Transverse colon (tissue), 4 donors: ENCODE results near the gene MRRF.

Source experiments
- EP300 ChIP-seq: sonication (generic); formaldehyde crosslinking; IDR thresholded peaks from one replicate; pipeline ENCODE4 v1.6.1; 2017; ENCODE audit warnings: antibody characterized with exemption, low read depth
- POLR2A ChIP-seq: fragments of 450-650 bp; IDR thresholded peaks from one replicate; pipeline ENCODE4 v1.6.1; 2016; ENCODE audit warnings: antibody characterized with exemption, mild to moderate bottlenecking, moderate library complexity
- POLR2AphosphoS5 ChIP-seq, 3 donors: sonication (generic); formaldehyde crosslinking; IDR thresholded peaks; one replicate each; pipeline ENCODE4 v1.6.1; 2016; ENCODE audit warnings: antibody characterized with exemption in 3 of 3
- TF ChIP-seq, protein P1 (sequence below), 5 experiments: fragments of 200-600 bp in 3 of 5; fragments of 450-650 bp in 2 of 5; sonication (generic) in 3 of 5; IDR thresholded peaks; 1 replicate in 2 of 5; 2 replicates in 3 of 5; pipeline ENCODE4 v1.5.1; 2016 to 2017; ENCODE audit warnings: antibody characterized with exemption in 5 of 5, inconsistent platforms in 3 of 5, mild to moderate bottlenecking in 2 of 5, moderate library complexity in 1 of 5

DNA sequence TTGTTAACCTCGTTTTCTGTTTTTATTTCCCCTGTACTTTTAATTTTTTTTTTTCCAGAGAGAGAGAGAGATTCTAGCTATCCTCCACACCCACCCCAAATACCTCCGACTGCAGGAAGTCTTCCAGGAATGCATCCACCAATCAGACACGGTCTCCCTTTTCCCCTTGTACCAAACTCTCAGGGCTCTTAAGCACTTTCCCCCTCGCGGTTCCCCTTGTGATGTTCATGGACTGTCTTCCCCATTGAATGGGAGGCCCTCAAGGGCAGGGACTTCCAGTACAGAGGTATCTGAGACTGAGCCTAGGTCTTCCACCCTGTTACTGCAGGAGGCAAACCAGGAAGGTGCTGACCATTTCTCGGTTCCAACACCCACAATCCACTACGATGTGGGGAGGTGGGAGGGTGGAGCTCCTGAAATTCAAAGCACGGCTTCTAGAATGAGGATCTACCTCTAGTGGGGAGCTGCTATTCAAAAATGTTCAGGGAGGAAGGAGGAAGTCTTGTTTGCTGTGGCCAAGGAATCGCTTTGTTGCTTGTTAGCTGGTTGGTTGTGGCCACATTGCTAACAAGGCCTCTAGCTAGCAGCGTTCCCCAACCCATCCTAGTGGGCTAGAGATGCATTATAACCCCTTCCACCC, 68.6 kb downstream of the MRRF start:
- TF ChIP-seq POLR2A (no peak), POLR2AphosphoS5 (IDR thresholded peaks at IDR 0.05) (no peak), EP300 (no peak)
- TF ChIP-seq, protein P1, sequence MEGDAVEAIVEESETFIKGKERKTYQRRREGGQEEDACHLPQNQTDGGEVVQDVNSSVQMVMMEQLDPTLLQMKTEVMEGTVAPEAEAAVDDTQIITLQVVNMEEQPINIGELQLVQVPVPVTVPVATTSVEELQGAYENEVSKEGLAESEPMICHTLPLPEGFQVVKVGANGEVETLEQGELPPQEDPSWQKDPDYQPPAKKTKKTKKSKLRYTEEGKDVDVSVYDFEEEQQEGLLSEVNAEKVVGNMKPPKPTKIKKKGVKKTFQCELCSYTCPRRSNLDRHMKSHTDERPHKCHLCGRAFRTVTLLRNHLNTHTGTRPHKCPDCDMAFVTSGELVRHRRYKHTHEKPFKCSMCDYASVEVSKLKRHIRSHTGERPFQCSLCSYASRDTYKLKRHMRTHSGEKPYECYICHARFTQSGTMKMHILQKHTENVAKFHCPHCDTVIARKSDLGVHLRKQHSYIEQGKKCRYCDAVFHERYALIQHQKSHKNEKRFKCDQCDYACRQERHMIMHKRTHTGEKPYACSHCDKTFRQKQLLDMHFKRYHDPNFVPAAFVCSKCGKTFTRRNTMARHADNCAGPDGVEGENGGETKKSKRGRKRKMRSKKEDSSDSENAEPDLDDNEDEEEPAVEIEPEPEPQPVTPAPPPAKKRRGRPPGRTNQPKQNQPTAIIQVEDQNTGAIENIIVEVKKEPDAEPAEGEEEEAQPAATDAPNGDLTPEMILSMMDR (IDR thresholded peaks at IDR 0.05) = no peak
